ENCODE results near the gene LRRC47.

DNA sequence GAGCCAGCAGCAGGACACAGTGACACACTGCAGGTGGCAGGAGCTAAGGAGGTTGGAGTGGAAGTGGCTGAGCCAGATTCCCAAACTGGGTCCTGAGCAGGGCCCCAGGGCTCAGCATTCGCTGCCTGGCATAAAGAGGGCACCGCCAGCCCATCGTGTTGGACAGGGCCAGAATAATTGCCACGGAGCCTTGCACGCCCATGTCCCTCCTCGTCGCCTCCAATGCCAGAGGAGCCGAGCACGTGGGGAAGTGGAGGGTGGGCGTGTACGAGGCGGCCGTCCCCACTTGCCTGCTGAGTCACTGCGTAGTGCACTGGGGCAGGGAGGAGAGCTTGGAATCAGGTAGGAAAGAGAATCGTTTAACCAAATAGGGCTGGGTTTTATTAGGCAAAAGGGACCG, 26.1 kb upstream of the LRRC47 start:
- TF ChIP-seq HDGF (IDR thresholded peaks at IDR 0.05; ENCODE audit: borderline replicate concordance), result no peak
- no peak for TF ChIP-seq TARDBP (IDR thresholded peaks at IDR 0.05)
- TF ChIP-seq SP1 (IDR thresholded peaks at IDR 0.05), result no peak
- TF ChIP-seq BHLHE40 (IDR thresholded peaks at IDR 0.05; ENCODE audit: borderline replicate concordance), result no peak
- no peak for TF ChIP-seq SUZ12 (IDR thresholded peaks at IDR 0.05)
- TF ChIP-seq FOXA1 (IDR thresholded peaks at IDR 0.05), result no peak
- no peak for TF ChIP-seq FOXK2 (IDR thresholded peaks at IDR 0.05)
- TF ChIP-seq FOXM1 (IDR thresholded peaks at IDR 0.05; ENCODE audit: borderline replicate concordance), result no peak
- TF ChIP-seq NFRKB (IDR thresholded peaks at IDR 0.05), result no peak
- TF ChIP-seq, protein P1, sequence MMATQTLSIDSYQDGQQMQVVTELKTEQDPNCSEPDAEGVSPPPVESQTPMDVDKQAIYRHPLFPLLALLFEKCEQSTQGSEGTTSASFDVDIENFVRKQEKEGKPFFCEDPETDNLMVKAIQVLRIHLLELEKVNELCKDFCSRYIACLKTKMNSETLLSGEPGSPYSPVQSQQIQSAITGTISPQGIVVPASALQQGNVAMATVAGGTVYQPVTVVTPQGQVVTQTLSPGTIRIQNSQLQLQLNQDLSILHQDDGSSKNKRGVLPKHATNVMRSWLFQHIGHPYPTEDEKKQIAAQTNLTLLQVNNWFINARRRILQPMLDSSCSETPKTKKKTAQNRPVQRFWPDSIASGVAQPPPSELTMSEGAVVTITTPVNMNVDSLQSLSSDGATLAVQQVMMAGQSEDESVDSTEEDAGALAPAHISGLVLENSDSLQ (IDR thresholded peaks at IDR 0.05), result no peak
- TF ChIP-seq ARNT (IDR thresholded peaks at IDR 0.05), result no peak
- no peak for TF ChIP-seq ZNF384 (IDR thresholded peaks at IDR 0.05)

Data from HEK293T (cell line).